HG03520 (cell line): ENCODE measurements around the gene UNC93A.
"Not testable (repeated sequence)": the region's sequence is repeated elsewhere in the genome, so short reads cannot be mapped to it uniquely, and the experiment has no call there.

Source experiments
- ATAC-seq: cut with Tn5 transposase; IDR thresholded peaks from one replicate; pipeline ENCODE4 v1.9.1; 2021; ENCODE audit warnings: mild to moderate bottlenecking, moderate library complexity; ENCODE audit not compliant: unreplicated experiment

Gene UNC93A

DNA sequence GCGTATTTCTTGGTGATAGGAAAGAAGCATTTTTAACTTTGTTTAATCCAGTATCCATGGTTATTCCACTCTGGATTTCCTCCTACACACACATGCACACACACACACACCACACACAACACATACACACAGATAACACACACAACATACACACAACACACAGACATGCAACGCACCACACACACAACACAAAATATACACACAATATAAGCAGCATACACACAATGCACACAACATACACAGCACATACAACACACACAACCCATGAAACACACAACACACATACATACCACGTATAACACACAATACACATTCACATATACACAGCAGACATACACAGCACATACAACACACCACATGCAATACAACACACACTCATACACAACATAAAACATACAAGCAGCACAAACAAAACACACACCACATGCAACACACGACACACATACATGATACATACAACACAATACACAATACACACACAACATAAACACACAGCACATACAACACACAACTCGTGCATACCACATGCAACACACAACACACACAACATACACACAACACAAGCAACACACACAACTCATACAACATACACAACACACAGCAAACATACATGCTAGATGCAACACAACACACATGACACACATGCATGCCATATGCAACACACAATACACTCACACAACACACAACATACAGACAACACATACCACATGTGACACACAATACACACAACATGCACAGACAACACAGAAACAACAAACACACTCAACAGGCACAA lies 46.7 kb downstream of the UNC93A start:
- no peak for ATAC-seq

DNA sequence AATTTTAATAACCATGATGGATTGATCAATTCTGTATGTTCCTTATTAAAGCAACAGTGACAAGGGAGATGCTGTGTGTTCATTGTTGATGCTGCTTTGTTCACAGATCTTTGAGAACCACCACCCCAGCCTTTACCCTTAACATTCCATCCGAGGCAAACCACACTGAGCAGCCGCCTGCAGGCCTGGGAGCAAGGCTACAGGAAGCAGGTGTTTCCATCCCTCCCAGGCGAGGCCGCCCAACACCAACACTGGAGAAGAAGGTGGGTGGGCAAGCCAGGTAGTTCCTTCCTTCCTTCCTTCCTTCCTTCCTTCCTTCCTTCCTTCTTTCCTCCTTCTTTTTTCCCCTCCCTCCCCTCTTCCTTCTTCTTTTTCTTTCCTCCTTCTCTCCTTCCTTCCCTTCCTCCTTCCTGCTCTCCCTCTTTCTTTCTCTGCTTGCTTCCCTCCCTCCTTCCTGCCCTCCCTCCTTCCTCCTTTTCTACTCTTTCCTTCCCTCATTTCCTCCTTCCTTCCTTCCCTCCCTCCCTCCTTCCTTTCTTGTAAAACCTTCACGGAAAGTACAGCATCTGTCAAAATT lies 47.5 kb downstream of the UNC93A start:
- ATAC-seq, result no peak

DNA sequence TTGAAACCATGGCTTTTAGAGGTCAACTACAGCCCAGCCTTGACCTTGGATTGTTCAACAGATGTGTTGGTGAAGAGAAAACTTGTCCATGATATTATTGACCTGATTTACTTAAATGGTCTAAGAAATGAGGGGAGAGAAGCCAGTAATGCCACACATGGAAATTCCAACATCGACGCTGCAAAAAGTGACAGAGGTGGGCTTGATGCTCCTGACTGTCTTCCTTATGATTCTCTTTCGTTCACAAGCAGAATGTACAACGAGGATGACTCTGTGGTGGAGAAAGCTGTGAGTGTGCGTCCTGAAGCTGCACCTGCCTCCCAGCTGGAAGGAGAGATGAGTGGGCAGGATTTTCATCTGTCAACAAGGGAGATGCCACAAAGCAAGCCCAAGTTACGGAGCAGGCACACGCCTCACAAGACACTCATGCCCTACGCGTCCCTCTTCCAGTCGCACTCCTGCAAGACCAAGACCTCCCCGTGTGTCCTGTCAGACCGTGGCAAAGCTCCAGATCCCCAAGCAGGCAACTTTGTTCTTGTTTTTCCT lies 50.0 kb downstream of the UNC93A start:
- ATAC-seq, result no peak

DNA sequence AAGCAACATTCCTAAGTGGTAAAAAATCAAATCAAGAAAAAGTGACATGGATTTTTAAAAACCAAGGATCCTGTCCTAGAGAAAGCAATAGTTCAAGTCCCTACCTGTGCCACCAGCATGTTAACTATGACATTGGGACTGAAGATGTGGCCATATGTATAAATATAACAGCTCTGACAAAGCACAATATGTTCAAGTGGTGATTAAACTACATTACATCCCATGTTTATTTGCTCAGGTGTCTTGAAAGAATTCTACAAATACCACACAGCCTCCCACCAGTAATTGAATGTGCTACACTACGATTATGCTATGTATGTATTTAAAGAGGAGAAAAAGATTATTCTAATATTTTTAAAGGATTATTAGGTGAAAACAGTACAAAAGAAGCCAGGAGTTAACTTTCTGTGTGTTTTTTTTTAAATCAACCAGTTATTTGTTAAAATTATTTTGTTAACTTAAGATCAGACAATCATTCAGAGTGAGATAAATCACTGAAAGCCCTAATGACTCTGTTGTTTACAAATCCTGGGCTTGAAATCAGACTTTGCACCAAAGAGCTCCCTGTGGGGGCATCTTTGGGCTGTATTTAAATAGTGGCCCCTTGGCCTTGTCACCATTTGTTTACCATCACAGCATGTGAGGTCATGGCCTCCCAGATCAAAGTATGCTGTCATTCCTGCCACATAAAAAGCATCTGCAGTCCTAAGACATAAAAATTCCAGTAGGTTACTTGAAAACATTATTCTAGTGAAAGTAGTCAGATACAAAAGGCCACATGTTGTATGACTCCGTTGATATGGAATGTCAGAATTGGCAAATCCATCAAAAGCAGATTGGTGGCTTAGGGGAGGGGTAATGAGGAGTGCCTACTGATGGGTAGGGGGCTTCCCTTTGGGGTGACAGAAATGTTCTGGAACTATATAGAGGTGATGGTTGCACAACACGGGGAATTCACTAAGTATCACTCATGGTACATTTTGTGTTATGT lies 50.8 kb downstream of the UNC93A start:
- no peak for ATAC-seq

DNA sequence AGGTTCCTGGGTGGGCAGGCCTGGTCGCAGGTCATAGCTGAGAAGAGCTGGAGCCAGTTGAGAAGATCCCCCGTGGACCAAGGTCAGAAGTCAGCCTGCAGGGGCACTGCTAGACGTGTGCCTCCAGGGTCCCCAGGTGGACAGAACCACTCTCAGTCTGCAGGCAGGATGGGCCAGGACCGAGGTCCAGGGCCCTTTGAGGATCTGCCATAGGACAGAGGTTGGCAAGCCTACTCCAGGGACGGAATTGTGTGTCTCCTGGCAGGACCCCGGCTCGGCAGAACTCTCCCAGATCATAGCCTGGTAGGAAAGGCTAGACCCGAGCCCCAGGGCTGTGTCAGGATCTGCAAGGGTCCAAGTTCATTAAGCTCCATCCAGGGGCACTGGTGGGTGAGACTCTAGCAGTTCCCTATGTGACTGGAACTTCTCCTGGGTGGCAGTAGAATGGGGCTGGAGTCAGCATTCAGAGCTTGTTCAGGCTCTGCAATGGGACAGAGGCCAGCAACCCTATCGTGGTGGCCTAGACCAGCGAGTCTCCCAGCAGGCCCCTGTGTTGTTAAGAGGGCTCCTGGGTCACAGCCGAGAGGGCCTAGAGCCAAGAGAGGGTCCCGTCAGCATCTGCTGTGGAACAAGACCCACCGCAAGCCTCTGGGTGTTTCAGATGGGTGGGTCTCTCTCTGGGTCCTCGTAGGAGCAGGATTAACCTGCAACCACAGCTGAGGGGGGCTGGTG lies 51.9 kb downstream of the UNC93A start:
- ATAC-seq, result no peak

DNA sequence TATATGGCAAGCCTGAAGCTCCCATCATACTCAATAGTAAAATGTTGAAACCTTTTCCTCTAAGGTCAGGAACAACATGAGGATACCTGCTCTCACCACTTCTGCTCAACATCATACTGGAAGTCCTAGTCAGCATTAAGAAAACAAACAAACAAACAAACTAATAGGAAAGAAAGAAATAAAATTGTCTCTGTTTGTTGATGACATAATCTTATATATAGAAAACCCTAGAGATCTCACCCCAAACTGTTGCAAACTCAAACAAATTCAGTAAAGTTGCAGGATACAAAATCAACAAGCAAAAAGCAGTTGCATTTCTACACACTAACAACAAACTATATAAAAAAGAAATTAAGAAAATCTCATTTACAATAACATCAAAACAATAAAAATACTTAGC lies 54.2 kb downstream of the UNC93A start:
- no peak for ATAC-seq

DNA sequence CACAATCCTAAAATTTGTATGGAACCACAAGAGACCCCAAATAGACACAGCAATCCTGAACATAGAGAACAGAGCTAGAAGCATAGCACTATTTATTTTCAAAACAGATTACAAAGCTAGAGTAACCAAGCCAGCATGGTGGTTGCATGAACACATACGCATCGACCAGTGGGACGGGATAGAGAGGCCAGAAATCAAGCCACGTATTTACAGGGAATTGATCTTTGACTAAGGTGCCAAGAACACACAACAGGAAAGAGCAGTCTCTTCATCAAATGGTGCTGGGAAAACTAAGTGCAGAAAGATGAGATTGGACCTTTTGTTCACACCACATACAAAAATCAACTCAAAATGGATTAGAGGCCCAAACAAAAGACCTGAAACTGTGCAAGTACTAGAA lies 54.8 kb downstream of the UNC93A start:
- no peak for ATAC-seq

DNA sequence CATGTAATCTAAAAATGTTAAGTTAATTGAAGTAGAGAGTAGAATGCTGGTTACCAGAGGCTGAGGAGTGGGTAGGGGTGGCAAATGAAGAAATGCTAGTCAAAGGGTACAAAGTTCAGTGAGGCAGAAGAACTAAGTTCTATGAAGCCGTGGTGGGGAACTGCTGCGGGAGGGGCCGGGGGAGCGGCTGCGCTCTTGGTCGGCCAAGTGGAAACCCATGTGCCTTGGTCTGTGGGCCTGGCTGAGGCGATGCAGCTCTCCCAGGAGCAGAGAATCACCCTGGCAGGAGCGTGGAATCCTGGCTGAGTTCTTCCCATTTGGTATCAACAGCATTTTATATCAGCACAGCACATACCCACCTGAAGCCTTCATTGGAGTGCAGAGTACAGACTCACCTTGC lies 56.1 kb downstream of the UNC93A start:
- no peak for ATAC-seq

DNA sequence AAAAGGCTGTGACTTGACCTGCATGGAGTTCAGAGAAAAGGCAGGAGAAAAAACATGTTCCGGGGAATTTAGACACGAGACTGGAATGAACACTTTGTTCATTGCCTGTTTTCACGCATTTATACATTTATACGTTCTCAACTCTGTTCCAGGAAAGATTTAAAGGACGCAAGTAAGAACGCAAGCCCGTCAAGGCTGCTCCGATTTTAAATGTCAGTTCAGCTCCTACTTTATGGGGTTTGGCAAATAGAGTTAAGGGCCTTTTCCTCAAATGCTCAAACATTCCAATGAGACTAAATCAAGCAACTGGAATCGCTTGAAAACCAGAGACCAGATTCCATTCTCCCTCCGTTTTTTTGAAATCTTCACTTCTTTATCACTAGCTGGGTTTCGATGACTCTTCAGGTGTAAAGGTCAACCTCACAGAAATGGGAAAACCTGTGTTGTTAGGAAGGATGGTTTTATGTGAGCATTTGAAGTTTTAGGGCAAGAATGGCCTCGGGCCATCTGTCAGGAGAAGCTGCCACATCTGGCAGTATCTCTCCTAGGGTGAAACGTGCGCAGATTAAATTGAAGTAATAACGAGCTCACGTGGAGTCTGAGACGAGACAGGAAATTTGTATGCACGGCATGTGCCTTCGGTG lies 58.6 kb downstream of the UNC93A start:
- no peak for ATAC-seq

DNA sequence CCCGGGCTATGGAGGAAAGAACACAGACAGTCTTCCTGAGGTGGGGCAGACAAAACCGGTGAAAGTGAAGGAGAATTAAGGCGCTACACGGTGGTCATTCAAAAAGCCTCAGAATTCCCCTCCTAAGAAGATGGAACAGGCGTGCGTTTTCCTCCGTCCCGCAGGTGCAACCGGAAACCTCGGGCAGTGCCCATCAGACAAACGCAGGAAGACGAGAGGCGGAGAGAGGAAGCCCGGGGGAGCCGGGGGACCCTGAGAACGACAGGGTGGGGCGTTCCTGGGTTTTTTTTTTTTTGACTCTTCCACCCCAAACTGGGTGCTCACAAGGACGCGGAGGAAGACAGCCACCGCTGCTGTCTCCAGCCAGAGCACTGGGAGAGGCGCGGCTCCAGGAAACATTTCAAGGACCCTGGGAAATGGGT lies 59.2 kb downstream of the UNC93A start:
- no peak for ATAC-seq

DNA sequence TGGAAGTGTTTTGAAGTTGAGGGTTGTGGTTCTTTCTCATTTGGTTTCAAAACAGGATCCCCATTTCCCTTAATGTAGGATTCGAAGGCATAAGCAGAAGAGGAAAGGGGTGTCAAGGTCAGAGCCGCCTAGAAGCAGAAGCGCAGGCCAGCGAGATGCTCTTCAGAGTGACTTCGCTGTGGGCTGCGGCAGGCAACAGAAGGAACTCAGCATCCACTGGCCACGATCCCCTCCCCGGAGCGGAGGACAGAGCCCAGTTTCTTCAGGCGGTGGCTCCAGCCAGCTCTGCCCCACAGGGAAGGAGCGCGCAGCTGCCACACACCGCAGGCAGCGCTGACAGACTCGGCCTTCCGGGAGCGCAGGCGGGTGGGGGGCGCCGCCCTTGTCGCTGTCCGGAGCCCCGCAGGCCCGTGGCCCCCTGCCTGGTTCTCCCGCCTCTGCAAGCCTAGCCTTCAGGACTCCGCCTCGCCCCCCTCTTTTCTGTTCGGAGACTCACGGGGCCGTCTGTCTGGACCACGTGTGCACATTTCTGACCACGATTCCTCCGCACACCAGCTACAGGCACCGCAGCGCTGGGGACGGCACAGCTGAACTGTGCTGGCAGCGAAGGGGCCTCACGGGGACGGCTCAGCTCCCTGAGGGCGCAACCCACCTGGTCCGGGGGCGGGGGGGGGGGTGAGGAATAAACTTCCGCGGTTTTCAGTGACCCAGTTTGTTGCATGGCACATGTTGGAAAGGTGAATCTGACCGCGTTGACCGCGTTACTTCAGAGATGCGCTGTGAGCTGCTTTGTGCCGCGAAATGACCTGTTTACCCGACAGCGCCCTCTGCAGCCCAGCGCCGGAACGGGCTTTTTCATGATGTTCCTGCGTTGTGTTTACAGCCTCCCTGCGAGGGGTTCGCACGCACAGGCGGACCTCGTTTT lies 59.9 kb downstream of the UNC93A start:
- peak; percentile 54 for ATAC-seq

DNA sequence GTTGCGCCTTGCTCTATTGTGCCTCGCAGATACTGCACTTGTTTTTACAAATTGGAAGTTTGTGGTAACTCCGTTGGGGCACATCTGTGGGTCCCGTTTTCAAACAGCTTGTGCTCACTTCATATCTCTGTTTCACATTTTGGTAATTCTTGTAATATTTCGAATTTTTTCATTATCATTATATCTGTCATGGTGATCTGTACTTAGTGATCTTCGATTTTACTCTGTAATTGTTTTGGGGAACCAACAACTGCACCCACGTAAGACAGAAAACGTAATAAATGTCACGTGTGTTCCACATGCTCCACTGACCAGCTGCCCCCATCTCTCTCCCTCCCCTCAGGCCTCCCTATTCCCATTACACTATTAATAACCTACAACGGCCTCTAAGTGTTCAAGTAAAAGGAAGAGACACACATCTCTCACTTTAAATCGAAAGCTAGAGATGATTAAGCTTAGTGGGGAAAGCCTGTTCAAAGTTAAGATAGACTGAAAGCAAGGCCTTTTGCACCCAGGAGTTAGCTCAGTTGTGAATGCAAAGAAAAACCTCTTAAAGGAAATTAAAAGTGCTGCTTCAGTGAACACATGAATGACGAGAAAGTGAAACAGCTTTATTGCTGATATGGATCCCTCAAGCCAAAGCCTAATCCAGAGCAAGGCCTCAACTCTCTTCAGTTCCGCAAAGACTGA lies 60.7 kb downstream of the UNC93A start:
- peak; percentile 48 for ATAC-seq

DNA sequence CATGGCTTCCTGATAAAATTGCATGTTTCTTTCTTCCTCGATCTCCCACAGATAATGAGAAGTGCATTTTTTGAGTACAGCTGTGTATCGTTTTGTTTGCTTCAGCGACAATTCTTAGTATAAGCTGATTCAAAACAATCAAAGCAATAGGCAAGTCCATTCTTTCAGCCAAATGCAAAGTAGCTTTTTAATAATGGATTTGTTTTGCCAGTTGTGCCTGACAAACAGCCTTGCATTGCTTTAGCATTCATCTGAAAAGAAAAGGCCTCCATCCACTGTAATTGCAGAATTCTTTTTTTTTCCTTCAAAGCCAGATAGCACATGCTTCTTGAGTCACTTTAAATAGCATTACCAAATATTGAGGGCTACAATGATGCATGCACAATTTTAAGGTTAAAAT lies 65.8 kb downstream of the UNC93A start:
- ATAC-seq, result no peak

DNA sequence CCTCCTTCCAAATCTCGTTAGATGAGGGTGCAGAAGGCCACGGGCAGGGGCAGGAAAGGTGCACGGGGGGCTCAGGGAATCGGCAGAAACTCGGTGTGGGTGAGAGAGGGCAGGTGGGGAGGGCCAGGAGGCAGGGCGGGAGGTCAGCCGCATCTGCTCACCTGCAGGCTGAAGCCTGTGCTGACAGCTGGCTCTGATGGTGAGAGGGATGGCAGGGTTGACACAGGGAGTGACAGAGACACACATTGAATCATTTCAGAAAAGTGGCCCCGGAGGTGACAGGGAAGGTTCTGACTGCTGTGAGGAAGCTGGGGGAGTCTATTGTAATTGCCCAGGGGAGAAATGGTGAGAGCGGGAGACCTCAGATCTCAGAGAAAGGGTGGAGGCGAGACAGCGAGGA lies 67.3 kb downstream of the UNC93A start:
- ATAC-seq, result not testable (repeated sequence)

DNA sequence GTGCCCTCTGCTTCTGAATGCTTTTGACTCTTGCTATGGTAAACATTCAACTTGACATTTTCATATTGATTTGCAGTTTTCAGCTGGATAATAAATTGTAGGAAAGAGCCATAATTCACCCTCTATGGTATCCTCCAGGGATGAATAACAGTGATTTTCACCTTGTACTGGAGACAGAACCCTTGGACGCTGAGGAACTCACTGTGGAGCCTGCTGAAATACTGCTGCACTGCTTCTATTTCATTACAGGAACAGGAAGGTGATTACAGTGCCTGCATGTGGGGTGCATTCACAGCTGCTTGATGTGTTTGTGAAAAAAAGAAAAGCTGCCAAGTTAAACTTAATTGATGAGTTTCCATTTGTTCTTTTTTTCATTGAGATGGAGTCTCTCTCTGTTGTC lies 70.1 kb downstream of the UNC93A start:
- not testable (repeated sequence) for ATAC-seq
